ENCODE results near the gene NCBP3.
"Not testable (repeated sequence)": the region's sequence is repeated elsewhere in the genome, so short reads cannot be mapped to it uniquely, and the experiment has no call there.

NCBP3 gene

DNA sequence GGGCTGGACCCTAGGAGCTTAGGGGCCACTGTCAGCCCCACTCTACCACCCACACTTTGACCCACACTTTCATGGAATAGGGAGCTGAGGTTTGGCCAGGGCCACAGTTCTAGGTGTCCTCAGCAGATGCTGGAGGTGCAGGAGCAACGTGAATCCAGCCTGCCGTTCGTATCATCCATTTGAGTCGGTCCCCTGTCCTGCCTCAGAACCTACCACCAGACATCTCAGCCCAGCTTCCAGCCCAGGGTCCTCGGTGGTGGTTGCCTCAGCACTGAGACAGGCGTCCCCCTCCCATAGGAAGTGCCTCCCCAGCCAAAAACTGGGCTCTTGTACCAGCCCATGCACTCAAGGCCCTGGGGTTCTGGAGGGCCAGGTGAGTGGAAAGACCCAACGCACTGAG, 44.7 kb downstream of the NCBP3 start:
- H3K9ac ChIP-seq (ENCODE audit: low read depth, low read length): no peak overlapping the region
- no peaks in the 10 kb centered on the region for H3K9me3 ChIP-seq (ENCODE audit: control insufficient read depth, insufficient read depth, low read length)
- H3K36me3 ChIP-seq (ENCODE audit: insufficient read depth, low read length): peaks cover 3% of the 10 kb centered on the region; the same call in 1 of the 2 replicates
- no peaks in the 10 kb centered on the region for H3K4me1 ChIP-seq (ENCODE audit: insufficient read depth, low read length)

DNA sequence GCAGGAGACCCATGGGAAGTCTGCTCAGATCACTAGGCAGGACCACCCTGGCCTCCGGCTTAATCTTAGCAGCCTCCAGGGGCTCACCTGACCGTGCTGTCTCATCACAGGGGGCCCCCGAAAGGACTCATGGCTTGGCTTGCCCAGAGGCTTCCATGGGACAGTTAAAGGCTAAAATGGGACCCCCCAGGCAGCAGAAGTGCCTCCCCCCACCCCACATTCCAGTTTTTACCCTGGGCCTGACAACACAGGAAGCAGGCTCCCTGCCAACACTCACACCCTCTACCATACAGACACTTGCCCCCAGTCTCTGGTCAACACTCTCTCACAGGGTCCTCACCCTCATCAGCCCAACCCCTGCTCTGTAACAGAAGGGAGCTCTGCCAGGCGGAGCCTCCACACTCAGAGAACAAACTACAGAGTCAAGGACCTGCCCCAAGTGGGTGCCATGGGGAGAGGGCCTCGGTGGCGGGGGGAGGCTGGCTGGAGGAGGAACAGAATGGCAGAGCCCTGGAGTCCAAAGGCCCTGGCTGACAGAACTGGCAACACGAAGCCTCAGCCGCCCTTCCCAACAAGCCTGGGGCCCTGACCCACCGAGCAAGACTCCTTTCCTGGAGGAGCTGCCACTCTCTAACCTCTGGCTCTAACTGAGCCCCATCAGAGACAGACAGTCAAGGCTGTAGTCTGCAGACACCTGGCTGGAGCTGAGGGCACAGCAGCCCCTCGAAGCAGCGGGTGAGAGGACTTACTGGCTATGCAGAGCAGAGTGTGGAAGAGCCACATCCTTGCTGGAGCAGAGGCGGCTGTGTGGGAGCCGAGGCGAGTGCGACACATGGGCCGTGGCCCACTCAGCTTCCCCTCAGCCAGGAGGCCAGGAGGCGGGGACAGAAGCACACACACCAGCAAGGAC, 45.4 kb downstream of the NCBP3 start, which contains the start of gene ITGAE:
Gene ITGAE, minus strand, starts transcription at position 827 of the 910 bp plus-strand sequence. Its CDS starts 44 bp downstream, at position 783.
- H3K9ac ChIP-seq (ENCODE audit: low read depth, low read length): no peak within 1 kb of the TSS
- H3K9me3 ChIP-seq (ENCODE audit: control insufficient read depth, insufficient read depth, low read length): no peaks in the 10 kb centered on the region
- peaks cover 3% of the 10 kb centered on the region; the same call in 1 of the 2 replicates for H3K36me3 ChIP-seq (ENCODE audit: insufficient read depth, low read length)
- no peaks in the 10 kb centered on the region for H3K4me1 ChIP-seq (ENCODE audit: insufficient read depth, low read length)

DNA sequence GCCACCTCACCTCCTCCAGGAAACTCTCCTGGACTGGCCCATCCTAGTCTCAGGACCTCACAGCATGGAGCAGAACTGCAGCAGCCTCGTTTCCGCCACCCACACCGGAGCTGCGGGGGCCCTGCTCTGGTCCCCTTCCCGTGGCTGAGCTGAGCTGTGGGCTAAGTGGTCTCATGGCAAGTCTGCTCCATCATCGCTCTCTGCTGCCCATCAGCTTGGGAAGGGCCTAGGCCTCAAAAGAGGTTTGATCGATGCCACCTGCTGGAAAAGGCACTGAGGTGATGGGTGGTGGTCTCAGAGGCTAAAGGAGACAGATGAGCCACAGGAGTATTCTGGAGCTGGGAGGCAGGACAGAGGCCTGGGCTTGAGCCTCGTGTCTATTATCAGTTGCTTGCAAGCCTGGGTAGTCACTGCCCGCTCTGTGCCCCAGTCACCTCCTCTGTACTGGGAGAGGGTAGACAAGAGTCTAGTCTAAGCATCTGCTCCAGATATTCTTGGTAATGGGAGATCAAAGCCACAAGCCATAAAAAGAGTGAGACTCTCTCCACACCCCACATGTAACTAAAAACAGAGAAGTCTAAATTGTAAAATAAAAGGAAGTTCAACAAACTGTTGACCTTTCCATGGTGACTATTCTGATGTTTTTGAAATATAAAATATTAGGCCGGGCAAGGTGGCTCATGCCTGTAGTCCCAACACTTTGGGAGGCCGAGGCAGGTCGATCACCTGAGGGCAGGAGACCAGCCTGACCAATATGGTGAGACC, 46.7 kb downstream of the NCBP3 start:
- peaks cover 3% of the 10 kb centered on the region; the same call in 1 of the 2 replicates for H3K36me3 ChIP-seq (ENCODE audit: insufficient read depth, low read length)
- H3K4me1 ChIP-seq (ENCODE audit: insufficient read depth, low read length): no peaks in the 10 kb centered on the region
- no peaks in the 10 kb centered on the region for H3K9me3 ChIP-seq (ENCODE audit: control insufficient read depth, insufficient read depth, low read length)
- H3K9ac ChIP-seq (ENCODE audit: low read depth, low read length): no peak overlapping the region

DNA sequence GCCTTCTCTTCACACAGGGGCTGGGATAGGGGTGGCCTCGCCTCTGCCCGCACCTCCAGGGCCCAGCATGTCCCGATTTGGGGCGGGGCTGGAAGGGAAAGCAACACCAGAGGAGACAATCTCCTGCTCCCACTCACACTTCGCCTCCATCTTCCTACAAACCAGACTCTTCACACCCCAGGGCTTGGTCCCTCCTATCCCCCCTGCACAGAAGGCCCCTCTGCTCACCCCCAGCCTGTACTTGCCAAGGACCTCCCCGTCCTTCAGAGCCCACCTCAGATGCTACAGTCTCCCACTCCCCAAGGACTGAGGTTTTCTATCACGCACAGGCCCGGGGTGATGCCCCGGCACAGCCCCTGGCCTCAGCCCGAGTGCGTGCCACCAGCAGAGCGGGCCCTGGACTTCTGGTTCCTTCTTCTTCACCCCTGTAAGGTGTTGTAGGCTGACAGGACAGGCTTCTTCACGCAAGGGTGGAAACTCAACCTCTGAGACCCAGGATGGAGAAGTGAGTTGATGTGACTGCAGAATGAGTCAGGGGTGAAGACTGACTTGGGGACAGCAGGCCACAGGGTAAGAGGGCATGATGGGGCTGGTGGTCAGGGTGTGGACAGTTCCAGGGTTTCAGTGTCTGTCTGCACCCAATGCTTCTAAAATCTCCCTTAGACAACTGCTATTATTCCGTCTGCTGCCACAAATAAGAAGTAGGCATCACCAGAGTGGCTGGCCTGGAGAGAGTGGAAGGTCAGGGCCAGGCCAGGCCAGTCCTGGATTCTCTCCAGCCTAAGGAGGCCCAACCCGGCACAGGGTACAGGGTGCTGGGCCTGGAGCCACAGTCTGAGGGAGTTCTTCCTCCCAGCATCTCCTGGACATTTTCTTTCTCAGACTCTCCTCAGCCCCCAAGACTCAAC, 47.5 kb downstream of the NCBP3 start:
- H3K9me3 ChIP-seq (ENCODE audit: control insufficient read depth, insufficient read depth, low read length): no peaks in the 10 kb centered on the region
- peaks cover 3% of the 10 kb centered on the region; the same call in 1 of the 2 replicates for H3K36me3 ChIP-seq (ENCODE audit: insufficient read depth, low read length)
- no peak overlapping the region for H3K9ac ChIP-seq (ENCODE audit: low read depth, low read length)
- no peaks in the 10 kb centered on the region for H3K4me1 ChIP-seq (ENCODE audit: insufficient read depth, low read length)

DNA sequence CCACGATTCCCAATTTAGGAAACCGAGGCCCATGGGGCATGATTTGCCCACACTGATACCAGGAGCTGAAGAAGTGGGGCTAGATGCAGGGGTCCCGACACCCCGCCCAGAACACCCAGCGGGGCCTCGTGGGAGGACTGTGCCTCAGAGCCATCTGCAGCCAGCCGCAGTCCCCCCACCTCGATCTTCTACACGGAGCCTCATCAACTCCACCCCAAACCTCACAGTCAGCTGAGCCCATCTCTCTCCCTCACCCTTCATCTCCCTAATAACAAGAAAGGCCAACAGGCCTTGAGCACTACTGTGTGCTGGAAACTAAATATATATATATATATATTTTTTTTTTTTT, 49.2 kb downstream of the NCBP3 start:
- Histone ChIP-seq H3K9me3 (ENCODE audit: control insufficient read depth, insufficient read depth, low read length) (no peaks in the 10 kb centered on the region), H3K4me1 (ENCODE audit: insufficient read depth, low read length) (no peaks in the 10 kb centered on the region; the same call in 1 of the 2 replicates), H3K36me3 (ENCODE audit: insufficient read depth, low read length) (peaks cover 3% of the 10 kb centered on the region; the same call in 1 of the 2 replicates), H3K9ac (ENCODE audit: low read depth, low read length) (no peak overlapping the region)

DNA sequence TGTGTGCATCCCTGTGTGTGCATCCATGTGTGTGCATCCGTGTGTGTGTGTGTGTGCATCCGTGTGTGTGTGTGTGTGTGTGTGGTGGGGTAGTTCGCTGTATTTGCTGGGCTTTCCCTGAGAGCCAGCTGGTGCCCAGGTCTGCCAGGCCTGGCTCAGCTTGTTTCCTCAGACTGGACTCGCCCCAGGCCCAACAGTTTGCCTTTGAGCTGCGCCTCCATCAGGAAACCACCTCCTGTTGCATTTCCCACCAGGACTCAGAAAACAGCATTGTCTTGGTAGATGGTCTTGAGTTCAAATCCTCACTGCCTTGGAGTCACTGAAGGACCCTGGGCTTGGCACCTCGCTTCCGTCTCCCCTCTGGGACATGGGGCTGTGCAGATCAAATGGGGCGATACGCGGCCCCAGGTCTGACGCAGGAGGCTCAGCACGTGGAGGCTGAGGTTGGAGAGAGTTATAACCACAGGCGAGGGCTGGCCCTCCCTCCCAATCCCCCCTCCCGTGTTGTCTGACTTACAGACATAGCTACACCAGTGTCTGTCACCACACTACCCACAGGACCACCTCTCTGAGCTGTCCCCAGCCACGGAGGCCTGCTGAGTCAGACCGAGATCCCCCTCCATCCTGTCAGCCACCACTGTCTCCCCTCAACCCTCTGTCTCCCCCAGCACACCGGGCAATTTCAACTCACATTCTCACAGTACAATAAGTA, 49.8 kb downstream of the NCBP3 start:
- H3K4me1 ChIP-seq (ENCODE audit: insufficient read depth, low read length): no peaks in the 10 kb centered on the region; the same call in 1 of the 2 replicates
- no peak overlapping the region for H3K9ac ChIP-seq (ENCODE audit: low read depth, low read length)
- no peaks in the 10 kb centered on the region for H3K36me3 ChIP-seq (ENCODE audit: insufficient read depth, low read length)
- H3K9me3 ChIP-seq (ENCODE audit: control insufficient read depth, insufficient read depth, low read length): no peaks in the 10 kb centered on the region

DNA sequence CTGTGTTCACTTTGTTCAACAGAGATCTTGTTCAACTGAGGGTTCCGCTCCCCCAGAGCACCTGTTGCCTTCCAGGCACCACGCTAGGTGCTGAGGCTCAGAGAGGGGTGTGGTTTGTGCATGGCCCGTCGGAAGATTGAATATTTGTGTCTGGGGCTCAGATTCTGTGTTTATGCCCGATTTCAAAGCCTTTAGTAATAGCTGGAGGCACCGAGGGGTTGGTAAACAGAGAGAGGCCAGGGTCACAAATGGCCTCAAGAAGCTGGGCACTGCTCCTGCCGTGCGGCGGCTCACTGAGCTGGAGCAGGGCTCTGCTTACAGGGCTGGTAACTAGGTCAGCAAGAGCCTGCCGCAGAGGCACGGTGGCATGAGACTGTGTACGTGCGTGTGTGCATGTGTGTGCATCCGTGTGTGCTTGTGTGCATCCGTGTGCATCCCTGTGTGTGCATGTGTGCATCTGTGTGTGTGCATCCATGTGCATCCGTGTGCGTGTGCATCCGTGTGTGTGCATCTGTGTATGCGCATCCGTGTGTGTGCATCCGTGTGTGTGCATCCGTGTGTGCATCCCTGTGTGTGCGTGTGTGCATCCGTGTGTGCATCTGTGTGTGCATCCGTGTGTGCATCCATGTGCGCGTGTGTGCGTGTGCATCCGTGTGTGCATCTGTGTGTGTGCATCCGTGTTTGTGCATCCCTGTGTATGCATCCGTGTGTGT, 50.5 kb downstream of the NCBP3 start:
- Histone ChIP-seq H3K4me1 (ENCODE audit: insufficient read depth, low read length) (no peaks in the 10 kb centered on the region; the same call in 1 of the 2 replicates), H3K9me3 (ENCODE audit: control insufficient read depth, insufficient read depth, low read length) (no peaks in the 10 kb centered on the region), H3K9ac (ENCODE audit: low read depth, low read length) (no peak overlapping the region), H3K36me3 (ENCODE audit: insufficient read depth, low read length) (no peaks in the 10 kb centered on the region)

DNA sequence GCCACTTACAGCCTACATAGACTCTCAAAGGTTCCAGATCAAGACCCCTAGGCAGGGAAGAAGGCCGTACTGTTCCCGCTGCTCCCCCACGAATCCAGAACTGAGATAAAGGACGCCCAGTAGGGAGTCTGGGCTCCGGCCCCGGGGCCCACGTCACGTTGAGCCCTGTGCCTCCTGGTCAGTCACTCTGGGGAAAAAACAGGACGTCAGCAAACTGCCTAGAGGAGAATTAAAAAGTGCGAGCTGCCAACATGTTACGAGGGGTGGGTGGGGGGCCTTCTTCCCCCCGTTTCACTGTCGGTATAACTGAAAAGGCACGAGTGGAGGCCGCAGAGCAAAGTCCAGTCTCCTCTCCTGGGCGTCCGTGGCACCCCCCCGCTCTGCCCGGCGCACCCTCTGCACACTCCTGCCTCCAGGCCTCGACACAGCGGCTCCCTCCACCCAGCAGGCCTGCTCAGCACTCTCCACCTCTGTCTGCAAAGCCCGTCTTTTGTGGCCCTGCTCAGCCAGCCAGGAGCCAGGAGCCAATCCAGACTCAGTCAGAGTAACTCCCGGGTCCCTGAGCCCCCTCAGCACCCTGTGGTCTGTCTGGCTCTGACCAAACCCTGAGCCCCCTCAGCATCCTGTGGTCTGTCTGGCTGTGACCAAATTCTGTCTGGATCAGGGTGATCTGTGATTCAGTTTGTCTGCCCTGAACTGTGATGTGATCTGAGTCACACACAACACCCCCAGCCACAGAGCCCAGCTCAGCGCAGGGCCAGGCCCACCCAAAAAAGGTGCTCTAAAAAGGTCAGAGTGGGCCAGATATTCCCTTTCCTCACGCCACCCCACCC, 51.3 kb downstream of the NCBP3 start:
- Histone ChIP-seq H3K4me1 (ENCODE audit: insufficient read depth, low read length) (no peaks in the 10 kb centered on the region; the same call in 1 of the 2 replicates), H3K9ac (ENCODE audit: low read depth, low read length) (no peak overlapping the region), H3K36me3 (ENCODE audit: insufficient read depth, low read length) (no peaks in the 10 kb centered on the region), H3K9me3 (ENCODE audit: control insufficient read depth, insufficient read depth, low read length) (no peaks in the 10 kb centered on the region)

DNA sequence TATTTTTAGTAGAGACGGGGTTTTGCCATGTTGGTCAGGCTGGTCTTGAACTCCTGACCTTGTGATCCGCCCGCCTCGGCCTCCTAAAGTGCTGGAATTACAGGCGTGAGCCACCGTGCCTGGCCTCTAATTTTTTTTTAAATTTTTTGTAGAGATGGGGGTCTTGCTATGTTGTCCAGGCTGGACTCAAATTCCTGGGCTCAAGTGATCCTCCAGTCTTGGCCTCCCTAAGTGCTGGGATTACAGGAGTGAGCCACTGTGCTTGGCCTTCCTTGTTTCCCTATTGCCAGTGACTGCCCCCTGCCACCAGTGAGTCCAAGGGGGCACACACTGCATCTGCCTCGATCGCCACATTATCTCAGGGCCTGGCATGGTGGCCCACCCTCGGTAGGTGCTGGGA, 51.9 kb downstream of the NCBP3 start:
- H3K36me3 ChIP-seq (ENCODE audit: insufficient read depth, low read length); H3K4me1 ChIP-seq (ENCODE audit: insufficient read depth, low read length): not testable (repeated sequence)

DNA sequence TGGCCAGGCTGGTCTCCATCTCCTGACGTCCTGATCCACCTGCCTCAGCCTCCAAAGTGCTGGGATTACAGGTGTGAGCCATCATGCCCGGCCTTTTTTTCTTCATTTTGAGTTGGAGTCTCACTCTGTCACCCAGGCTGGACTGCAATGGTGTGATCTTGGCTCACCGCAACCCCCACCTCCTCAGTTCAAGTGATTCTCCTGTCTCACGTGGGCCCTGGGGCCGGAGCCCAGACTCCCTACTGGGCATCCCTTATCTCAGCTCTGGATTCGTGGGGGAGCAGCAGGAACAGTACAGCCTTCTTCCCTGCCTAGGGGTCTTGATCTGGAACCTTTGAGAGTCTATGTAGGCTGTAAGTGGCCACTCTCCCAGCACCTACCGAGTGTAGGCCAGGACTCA, 52.8 kb downstream of the NCBP3 start:
- H3K9ac ChIP-seq (ENCODE audit: low read depth, low read length); H3K4me1 ChIP-seq (ENCODE audit: insufficient read depth, low read length); H3K36me3 ChIP-seq (ENCODE audit: insufficient read depth, low read length); H3K9me3 ChIP-seq (ENCODE audit: control insufficient read depth, insufficient read depth, low read length): not testable (repeated sequence)

More for the DNA sequence above, 51.9 kb downstream of the NCBP3 start:
- not testable (repeated sequence) for H3K9ac ChIP-seq (ENCODE audit: low read depth, low read length); H3K9me3 ChIP-seq (ENCODE audit: control insufficient read depth, insufficient read depth, low read length)

DNA sequence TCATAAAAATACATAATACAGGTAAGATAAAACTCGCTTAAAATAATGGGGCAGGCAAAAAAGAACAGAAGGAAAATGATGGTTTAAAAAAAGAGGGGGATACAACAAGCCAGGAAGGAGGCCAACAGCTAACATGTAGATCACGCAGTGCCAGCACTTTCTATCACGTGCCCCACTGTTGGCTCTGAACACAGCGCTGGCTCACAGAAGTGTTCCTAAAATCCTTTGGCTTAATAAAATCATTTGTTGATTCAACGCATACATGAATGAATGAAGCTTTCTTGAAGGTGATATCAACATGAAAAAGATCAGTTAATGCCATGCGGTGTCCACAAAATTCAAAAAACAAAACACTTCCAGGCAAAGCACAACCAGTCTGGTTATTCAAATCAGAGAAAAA, 53.6 kb downstream of the NCBP3 start:
- no peak overlapping the region for H3K9ac ChIP-seq (ENCODE audit: low read depth, low read length)
- no peaks in the 10 kb centered on the region for H3K36me3 ChIP-seq (ENCODE audit: insufficient read depth, low read length)
- H3K9me3 ChIP-seq (ENCODE audit: control insufficient read depth, insufficient read depth, low read length): no peaks in the 10 kb centered on the region
- no peaks in the 10 kb centered on the region; the same call in 1 of the 2 replicates for H3K4me1 ChIP-seq (ENCODE audit: insufficient read depth, low read length)

DNA sequence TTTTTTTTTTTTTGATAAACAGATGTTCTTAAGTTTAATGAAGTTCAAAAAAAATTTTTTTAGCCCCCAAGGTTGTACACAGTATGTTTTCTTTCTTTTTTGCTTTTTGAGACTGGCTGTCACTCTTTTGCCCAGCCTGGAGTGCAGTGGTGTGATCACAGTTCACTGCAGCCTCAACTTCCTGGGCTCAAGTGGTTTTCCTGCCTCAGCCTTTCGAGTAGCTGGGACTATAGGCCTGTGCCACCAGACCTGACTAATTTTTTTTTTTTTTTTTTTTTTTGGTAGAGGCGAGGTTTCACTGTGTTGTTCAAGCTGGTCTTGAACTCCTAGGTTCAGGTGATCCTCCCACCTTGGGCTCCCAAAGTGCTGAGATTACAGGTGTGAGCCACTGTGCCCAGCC, 57.8 kb downstream of the NCBP3 start:
- H3K9ac ChIP-seq (ENCODE audit: low read depth, low read length): no peak overlapping the region
- H3K9me3 ChIP-seq (ENCODE audit: control insufficient read depth, insufficient read depth, low read length): no peaks in the 10 kb centered on the region
- no peaks in the 10 kb centered on the region for H3K36me3 ChIP-seq (ENCODE audit: insufficient read depth, low read length)
- no peaks in the 10 kb centered on the region; the same call in 1 of the 2 replicates for H3K4me1 ChIP-seq (ENCODE audit: insufficient read depth, low read length)

Measured in ES-I3 (cell line).